GM19467 (cell line): Measurements from ENCODE around the gene NDUFA1.
"Not testable (repeated sequence)": the region's sequence is repeated elsewhere in the genome, so short reads cannot be mapped to it uniquely, and the experiment has no call there.

Source experiments
- ATAC-seq: cut with Tn5 transposase; IDR thresholded peaks from one replicate; pipeline ENCODE4 v1.9.1; 2021; ENCODE audit warnings: mild to moderate bottlenecking, moderate library complexity; ENCODE audit not compliant: unreplicated experiment

The NDUFA1 gene

DNA sequence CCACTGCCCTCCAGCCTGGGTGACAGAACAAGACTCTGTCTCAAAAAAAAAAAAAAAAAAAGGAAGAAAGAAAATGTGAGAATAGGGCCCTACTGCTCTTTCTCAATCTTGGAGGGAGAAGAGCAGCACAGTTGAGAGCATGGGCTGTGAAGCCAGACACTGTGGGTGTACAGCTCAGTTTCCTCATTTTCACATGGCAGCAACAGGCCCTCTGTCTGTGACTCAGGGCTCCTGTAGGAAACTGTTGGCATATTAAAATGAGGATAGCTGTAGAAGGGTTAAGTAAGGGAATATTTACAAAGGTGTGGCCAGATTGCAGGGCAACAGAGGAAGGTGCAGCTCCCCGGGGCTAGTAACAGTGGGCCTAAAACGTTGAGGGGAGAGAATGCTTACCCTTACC, 27.5 kb downstream of the NDUFA1 start:
- ATAC-seq = no peak

DNA sequence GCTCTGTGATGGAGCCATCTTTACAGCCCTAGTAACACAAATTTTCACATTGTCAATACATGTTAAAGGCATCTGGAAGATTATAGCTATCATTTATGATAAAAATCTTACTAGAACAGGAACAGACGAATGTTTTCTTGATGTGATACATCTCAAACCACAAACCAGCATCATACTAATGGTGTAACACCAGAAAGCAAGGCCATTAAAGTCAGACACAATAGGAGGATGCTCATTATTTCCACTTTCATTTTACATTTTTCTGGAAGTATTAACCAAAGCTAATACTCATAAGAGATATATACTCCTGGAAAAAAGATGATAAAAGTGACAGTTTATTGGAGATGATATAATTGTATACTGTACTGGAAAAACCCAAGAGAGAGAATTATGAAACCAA, 29.3 kb downstream of the NDUFA1 start:
- ATAC-seq = no peak

DNA sequence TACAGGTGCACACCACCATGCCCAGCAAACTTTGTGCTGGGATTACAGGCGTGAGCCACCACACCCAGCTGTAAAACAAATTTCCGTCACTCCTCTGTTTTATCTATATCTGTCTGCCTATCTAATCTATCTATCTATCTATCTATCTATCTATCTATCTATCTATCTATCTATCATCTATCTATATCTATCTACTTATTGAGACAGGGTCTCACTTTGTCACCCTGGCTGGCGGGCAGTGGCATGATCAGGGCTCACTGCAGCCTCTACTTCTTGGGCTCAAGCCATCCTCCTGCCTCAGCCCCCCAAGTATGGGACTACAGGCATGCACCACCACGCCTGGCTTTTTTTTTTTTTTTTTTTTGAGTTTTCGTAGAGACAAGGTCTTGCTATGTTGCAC, 44.7 kb downstream of the NDUFA1 start:
- ATAC-seq = no peak

DNA sequence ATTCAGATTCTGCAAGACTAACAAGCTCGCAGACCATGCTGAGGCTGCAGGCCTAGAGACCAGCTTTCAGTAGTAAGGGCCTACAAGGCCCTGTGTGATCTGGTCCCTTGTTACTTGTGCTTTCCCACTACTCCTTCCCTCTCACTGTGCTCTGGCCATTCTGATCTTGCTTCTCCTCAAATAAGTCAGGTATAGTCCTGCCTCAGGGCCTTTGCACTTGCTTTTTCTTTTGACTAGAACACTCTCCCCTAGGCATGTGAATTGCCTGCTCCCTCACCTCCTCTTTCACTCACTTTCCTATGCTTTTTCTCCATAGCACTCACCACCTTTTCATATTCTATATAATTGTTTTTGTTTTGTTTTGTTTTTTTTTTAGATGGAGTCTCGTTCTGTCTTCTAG, 46.2 kb downstream of the NDUFA1 start:
- no peak for ATAC-seq

DNA sequence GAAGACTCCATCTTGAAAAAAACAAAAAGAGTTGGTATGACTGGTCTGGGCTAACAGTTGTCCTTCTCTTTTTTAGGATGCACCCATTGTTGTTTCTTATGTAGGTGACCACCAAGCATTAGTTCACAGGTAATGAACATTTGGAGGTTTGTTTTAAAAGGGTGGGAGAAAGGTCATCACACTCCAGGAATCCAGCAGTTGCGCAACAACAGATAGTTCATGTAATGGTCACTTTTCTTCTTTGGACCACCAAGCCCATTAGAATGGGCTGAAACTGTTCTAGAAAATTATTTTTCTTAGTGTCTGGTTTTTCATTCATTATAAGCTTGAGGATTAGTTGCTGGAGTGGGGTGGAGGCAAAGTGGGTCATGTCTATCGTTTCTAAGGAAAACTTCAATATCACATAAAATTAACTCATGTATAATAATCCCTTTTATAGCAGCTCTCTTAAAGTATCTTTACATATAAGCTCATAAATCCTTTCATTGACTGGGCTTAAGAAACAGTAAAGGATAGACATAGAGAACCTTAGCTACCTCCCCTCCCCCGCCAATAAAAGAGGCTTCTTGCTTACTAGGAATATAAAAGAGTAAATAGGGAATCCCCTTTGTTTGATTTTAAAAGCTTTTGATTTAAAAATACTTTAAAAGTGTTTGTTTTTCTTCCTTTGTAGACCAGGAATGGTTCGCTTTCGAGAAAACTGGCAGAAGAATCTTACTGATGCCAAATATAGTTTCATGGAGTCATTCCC, 48.4 kb downstream of the NDUFA1 start:
- no peak for ATAC-seq

DNA sequence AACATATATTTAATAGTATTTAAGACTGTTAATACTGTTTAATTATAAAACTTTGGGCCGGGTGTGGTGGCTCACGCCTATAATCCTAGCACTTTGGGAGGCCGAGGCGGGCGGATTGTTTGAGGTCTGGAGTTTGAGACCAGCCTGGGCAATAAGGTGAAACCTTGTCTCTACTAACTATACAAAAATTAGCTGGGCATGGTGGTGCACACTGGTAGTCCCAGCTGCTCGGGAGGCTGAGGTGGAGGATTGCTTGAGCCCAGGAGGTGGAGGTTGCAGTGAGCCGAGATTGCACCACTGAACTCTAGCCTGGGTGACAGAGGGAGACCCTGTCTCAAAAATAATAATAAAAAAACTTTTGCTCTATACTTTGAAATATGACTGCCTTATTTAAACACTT, 50.8 kb downstream of the NDUFA1 start:
- not testable (repeated sequence) for ATAC-seq
